Measurements from ENCODE around the gene P3H3. TPM values are rescaled to one million over a fixed set of nuclear protein-coding genes. Genes with fewer than 3 reads are reported as not detected.

Gene P3H3
- total and polyA plus RNA-seq, 9 of the 15 experiments (the other 6 are each of a cell fraction or from before 2014, with no cell fraction given), result 0.03 to 15.0 (median 4.8) TPM

DNA sequence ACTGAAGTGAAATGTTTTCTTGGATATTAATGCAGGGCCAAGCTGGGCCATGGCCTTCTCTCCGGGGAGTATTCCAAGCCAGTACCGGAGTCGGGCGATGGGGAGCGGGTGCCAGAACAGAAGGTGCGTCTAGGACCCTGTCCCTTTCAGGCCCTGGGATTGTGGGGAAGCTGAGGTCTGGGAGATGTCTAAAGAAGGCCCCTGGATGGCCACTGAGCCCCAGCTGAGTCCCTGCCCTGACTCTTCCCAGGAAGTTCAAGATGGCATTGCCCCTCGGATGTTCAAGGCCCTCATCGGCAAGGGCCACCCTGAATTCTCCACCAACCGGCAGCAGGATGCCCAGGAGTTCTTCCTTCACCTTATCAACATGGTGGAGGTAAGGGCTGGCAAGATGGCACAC, 31.9 kb downstream of the P3H3 start (continued):
- TF ChIP-seq, protein P1, sequence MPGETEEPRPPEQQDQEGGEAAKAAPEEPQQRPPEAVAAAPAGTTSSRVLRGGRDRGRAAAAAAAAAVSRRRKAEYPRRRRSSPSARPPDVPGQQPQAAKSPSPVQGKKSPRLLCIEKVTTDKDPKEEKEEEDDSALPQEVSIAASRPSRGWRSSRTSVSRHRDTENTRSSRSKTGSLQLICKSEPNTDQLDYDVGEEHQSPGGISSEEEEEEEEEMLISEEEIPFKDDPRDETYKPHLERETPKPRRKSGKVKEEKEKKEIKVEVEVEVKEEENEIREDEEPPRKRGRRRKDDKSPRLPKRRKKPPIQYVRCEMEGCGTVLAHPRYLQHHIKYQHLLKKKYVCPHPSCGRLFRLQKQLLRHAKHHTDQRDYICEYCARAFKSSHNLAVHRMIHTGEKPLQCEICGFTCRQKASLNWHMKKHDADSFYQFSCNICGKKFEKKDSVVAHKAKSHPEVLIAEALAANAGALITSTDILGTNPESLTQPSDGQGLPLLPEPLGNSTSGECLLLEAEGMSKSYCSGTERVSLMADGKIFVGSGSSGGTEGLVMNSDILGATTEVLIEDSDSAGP (CRISPR knock-in tag; IDR thresholded peaks at IDR 0.05), result no peak
- TF ChIP-seq BHLHE40 (IDR thresholded peaks at IDR 0.05; ENCODE audit: low read length), result no peak
- no peak for TF ChIP-seq PTRF (tag; IDR thresholded peaks at IDR 0.05)
- TF ChIP-seq NR2C2 (CRISPR knock-in tag; IDR thresholded peaks at IDR 0.05), result no peak
- TF ChIP-seq NR2C2 (tag; IDR thresholded peaks at IDR 0.05), result no peak
- TF ChIP-seq, protein P2, sequence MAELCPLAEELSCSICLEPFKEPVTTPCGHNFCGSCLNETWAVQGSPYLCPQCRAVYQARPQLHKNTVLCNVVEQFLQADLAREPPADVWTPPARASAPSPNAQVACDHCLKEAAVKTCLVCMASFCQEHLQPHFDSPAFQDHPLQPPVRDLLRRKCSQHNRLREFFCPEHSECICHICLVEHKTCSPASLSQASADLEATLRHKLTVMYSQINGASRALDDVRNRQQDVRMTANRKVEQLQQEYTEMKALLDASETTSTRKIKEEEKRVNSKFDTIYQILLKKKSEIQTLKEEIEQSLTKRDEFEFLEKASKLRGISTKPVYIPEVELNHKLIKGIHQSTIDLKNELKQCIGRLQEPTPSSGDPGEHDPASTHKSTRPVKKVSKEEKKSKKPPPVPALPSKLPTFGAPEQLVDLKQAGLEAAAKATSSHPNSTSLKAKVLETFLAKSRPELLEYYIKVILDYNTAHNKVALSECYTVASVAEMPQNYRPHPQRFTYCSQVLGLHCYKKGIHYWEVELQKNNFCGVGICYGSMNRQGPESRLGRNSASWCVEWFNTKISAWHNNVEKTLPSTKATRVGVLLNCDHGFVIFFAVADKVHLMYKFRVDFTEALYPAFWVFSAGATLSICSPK (IDR thresholded peaks at IDR 0.05; ENCODE audit: borderline replicate concordance), result no peak
- TF ChIP-seq CBX8 (IDR thresholded peaks at IDR 0.05; ENCODE audit: borderline replicate concordance, extremely low read depth, low read depth, low read length, poor library complexity, severe bottlenecking), result no peak
- no peak for TF ChIP-seq ZNF239 (CRISPR knock-in tag; IDR thresholded peaks at IDR 0.05)
- TF ChIP-seq ZSCAN32 (CRISPR knock-in tag; IDR thresholded peaks at IDR 0.05), result no peak
- no peak for TF ChIP-seq JUNB (CRISPR knock-in tag; conservative IDR thresholded peaks at IDR 0.05)

All from K562 (cell line).